ENCODE measurements around the gene PSIP1.

DNA sequence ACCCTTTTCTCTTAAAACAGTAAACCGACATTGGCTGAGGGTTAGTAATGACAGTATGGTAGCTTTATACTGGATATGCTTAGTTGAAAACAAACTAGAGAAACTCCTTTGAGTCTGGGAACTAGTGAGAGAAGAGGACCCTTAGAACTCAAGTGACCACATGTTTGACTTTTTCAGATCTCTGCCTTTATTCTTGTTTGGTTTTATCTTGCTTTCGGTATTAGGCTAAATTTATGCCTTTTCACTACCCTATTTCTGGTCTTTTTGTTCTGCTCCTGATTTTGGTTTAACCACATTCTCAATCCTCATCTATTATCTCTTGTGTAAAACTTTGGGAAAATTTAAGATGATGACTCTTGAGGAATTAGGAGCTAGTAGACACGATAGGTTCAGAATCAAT lies 77.1 kb downstream of the PSIP1 start:
- TF ChIP-seq, protein P1, sequence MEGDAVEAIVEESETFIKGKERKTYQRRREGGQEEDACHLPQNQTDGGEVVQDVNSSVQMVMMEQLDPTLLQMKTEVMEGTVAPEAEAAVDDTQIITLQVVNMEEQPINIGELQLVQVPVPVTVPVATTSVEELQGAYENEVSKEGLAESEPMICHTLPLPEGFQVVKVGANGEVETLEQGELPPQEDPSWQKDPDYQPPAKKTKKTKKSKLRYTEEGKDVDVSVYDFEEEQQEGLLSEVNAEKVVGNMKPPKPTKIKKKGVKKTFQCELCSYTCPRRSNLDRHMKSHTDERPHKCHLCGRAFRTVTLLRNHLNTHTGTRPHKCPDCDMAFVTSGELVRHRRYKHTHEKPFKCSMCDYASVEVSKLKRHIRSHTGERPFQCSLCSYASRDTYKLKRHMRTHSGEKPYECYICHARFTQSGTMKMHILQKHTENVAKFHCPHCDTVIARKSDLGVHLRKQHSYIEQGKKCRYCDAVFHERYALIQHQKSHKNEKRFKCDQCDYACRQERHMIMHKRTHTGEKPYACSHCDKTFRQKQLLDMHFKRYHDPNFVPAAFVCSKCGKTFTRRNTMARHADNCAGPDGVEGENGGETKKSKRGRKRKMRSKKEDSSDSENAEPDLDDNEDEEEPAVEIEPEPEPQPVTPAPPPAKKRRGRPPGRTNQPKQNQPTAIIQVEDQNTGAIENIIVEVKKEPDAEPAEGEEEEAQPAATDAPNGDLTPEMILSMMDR (IDR thresholded peaks at IDR 0.05; ENCODE audit: low read depth, low read length, poor library complexity, severe bottlenecking), result no peak
- no peak for TF ChIP-seq EZH2phosphoT487 (IDR thresholded peaks at IDR 0.05; ENCODE audit: borderline replicate concordance, low read length)
